GM18870 (cell line): Measurements from ENCODE around the gene LCT.
"Not testable (repeated sequence)": the region's sequence is repeated elsewhere in the genome, so short reads cannot be mapped to it uniquely, and the experiment has no call there.

Source experiments
- ATAC-seq: cut with Tn5 transposase; IDR thresholded peaks from one replicate; pipeline ENCODE4 v1.9.1; 2021; ENCODE audit warnings: moderate library complexity; ENCODE audit not compliant: unreplicated experiment

Gene LCT

GRCh38 chr2:135798275-135798705, 38.7 kb downstream of the LCT start:
- ATAC-seq = no peak

- ATAC-seq = peak; percentile 54
These were observed 39.3 kb downstream of the LCT start for GRCh38 chr2:135797497-135798274.

DNA sequence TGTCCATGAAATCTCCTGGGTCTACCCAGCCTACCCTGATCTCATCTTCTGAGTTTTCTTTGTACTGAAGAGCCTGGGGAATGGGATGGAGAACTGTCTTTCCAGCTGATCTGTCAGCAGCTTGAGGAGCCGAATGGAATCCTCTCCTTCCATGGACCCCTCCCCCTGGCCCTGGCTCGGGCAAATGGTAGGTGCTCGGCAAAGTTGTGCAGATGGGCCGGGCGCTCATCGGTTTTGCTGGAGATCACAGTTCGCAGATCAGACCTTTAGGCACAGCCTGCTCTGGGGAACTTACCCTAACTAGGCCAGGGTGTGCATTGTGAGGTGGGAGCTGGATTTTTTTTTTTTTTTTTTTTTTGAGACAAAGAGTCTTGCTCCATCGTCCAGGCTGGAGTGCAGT, 40.4 kb downstream of the LCT start:
- no peak for ATAC-seq

DNA sequence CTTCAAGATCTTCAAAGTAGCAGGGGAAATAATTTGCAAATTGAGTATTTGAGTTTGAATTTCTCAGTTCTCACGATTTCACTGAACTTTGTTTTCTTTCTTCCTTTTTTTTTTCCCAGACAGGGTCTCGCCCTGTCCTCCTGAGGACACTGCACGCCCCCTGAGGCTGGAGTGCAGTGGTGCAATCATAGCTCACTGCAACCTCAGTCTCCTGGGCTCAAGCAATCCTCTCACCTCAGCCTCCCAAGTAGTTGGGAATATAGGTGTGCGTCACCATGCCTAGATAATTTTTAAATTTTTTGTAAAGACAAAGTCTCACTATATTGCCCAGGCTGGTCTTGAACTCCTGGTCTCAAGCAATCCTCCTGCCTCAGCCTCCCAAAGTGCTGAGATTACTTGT, 41.3 kb downstream of the LCT start:
- ATAC-seq = not testable (repeated sequence)

- no peak for ATAC-seq
These were observed 44.4 kb downstream of the LCT start for GRCh38 chr2:135792401-135793150.

GRCh38 chr2:135791418-135792190, 45.4 kb downstream of the LCT start:
- no peak for ATAC-seq

- no peak for ATAC-seq
These were observed 46.6 kb downstream of the LCT start for GRCh38 chr2:135790423-135790822.

- ATAC-seq = no peak
These were observed 50.2 kb downstream of the LCT start for GRCh38 chr2:135786823-135787222.

- no peak for ATAC-seq
These were observed 52.0 kb downstream of the LCT start for GRCh38 chr2:135785032-135785431.

GRCh38 chr2:135783439-135783838, 53.5 kb downstream of the LCT start:
- ATAC-seq = no peak

DNA sequence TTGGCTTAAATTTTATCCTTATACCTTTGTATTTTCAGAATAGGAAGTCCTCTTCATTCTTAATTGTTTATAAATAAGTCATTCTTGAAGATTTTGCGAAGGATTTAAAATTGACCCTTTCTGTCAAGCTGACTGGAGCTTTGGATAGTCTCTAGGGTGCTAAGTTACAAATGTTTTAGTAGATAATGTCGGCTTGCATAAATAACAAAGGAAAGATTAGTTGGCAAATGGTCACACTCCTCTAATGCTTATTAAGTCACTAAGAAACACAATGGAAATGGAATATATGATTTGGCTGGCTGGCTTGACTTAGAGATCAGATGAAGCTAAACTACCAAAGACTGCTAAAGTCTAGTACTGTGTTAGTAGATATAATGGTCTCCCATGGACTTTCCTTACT, 54.8 kb downstream of the LCT start:
- ATAC-seq = no peak

- no peak for ATAC-seq
These were observed 60.6 kb downstream of the LCT start for GRCh38 chr2:135776367-135776766.

- ATAC-seq = no peak
These were observed 61.6 kb downstream of the LCT start for GRCh38 chr2:135775420-135775819.

DNA sequence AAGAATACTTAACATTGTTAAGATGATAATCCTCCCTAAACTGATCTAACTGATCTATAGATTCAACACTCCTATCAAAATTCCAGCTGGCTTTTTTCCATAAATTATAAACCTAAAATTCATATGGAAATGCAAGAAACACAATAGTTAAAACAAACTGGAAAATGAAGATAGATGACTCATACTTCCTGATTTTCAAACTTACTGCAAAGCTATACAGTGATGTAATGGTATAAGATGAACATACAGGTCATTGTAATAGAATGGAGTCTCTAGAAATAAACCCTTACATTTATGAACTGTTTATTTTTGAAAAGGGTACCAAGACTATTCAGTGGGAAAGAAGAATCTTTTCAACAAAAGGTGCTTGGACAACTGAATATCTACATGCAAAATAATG, 63.1 kb downstream of the LCT start:
- no peak for ATAC-seq

DNA sequence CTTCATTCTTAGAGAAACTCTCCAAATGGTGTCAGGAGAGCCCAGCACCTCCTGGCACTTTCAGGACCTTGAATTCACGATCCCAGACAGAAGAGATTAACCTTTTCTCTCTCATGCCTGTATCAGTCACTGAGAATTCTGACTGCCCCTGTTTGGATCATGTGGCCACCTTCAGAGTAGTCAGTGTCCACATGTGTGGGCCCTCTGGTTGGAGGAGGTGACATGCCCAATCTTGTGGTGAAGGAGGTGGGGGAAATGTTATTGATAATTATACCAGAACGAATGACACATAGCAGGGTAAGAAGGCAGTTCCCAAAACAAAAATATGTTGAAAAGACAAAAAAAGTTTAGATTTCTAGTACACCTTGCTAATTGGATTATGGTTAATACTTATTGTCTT, 63.7 kb downstream of the LCT start:
- no peak for ATAC-seq

DNA sequence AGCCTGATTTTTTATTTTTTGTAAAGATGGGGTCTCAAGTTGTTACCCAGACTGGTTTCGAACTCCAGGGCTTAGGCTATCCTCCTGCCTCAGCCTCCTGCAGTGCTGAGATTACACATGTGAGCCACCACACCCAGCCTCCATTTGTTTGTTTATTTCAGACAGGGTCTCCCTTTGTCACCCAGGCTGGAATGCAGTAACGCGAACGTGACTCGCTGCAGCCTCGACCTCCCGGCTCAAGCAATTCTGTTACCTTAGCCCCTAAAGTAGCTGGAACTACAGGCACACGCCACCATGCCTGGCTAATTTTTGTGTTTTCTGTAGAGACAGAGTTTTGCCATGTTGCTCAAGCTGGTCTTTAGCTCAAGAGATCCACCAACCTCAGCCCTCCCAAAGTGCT, 68.1 kb downstream of the LCT start:
- no peak for ATAC-seq

DNA sequence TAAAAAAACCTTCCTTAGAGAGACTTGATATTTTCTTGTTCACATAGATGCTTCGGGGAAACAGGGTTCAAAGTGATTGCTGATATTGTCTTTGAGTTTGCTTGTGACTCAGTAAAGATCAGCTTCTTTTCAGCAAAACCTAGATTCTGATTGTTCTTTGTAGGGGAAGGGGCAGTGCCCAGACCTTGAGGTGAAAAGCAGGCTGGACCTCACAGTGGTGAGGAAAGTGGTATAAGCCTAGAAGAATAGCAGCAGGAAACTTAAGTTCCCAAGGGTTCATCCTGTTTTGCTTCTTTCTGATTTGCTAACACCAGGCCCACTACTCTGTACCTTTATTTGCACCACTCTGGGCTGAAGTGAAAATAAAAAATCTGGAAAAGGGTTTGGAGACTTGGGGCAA, 74.5 kb downstream of the LCT start:
- ATAC-seq = no peak

- ATAC-seq = no peak
These were observed 75.0 kb downstream of the LCT start for GRCh38 chr2:135762022-135762421.

DNA sequence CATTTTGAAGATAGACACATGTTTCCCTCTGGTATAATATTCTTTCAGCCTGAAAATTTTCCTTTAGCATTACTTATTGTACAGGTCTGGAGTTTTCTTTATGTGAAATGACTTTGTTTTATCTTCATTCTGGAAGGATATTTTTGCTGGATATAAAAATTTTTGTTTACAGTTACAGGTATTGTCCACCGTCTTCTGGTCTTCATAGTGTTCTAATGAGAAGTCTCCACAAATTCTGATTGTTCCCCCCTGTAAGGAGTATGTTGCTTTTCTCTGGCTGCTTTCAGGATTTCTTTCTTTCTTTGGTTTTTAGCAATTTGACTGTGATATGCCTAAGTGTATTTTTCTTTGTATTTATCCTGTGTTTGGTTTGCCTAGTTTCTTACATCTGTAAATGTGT, 80.3 kb downstream of the LCT start:
- no peak for ATAC-seq

DNA sequence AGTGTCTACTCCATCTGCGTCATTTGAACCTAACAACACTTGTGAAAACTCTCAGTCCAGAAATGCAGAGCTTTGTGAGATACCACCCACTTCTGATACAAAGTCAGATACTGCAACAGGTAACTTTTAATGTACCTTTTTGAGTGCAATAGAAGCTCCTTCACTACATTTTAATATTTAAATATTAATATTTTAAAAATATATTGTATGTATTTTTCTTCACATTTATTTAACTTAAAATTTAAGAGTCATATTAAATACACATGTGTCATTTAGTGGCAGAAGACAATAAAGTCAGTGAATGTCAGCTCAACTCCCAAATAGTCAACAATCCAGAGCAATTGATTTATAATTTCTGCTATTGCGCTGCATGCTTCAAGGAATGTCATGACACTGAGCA, 81.4 kb downstream of the LCT start:
- ATAC-seq = no peak

GRCh38 chr2:135745545-135745944, 91.4 kb downstream of the LCT start:
- ATAC-seq = no peak
